GM12892 (cell line): Measurements from ENCODE around the gene BRMS1.

Experiments used
- POLR2A ChIP-seq: IDR thresholded peaks from 2 replicates; pipeline ENCODE4 v1.6.1; 2011; ENCODE audit warnings: low read depth, low read length, control low read depth
- POLR2AphosphoS5 ChIP-seq: IDR thresholded peaks from 2 replicates; pipeline ENCODE4 v1.6.1; 2011; ENCODE audit warnings: low read depth, low read length, control low read depth
- TAF1 ChIP-seq: IDR thresholded peaks from 2 replicates; pipeline ENCODE4 v1.6.1; 2011; ENCODE audit warnings: low read depth, mild to moderate bottlenecking, control low read depth, low read length, borderline replicate concordance

GRCh38 chr11:66316849-66317251 is 28.1 kb downstream of the BRMS1 start, which contains the start of gene CD248:
- TF ChIP-seq POLR2AphosphoS5 (no peak), TAF1 (no peak), POLR2A (no peak)
